Neural cell (in vitro differentiated cells): ENCODE data around the gene ZNF536. TPM values are rescaled to one million over a fixed set of nuclear protein-coding genes. Genes with fewer than 3 reads are reported as not detected.

Experiments used
- H2AFZ ChIP-seq: fragments of 200-600, 300-800 bp; sonication (generic), shearing (Covaris generic); 2 replicates; pipeline ENCODE4 v1.6.0; 2014; ENCODE audit warnings: low read depth, mild to moderate bottlenecking, antibody characterized with exemption, low read length, moderate library complexity
- H3F3A ChIP-seq: fragments of 200-600 bp; shearing (Covaris generic); 2 replicates; pipeline ENCODE4 v1.6.1; 2016; ENCODE audit warnings: mild to moderate bottlenecking, moderate library complexity, mixed read lengths, antibody characterized with exemption, low read length; ENCODE audit not compliant: insufficient read depth, poor library complexity, severe bottlenecking
- H3K27ac ChIP-seq: fragments of 200-600, 300-800 bp; sonication (generic), shearing (Covaris generic); 2 replicates; pipeline ENCODE4 v1.5.1; 2014; ENCODE audit warnings: mild to moderate bottlenecking, low read length, moderate library complexity
- H3K27me3 ChIP-seq: fragments of 300-800, 200-600 bp; sonication (generic), shearing (Covaris generic); 2 replicates; pipeline ENCODE4 v1.6.0; 2014; ENCODE audit warnings: mild to moderate bottlenecking, low read depth, low read length, moderate library complexity; ENCODE audit not compliant: insufficient read depth
- H3K36me3 ChIP-seq: fragments of 300-800, 200-600 bp; sonication (generic), shearing (Covaris generic); 2 replicates; pipeline ENCODE4 v1.5.1; 2014; ENCODE audit warnings: mild to moderate bottlenecking, antibody characterized with exemption, low read length, moderate library complexity; ENCODE audit not compliant: insufficient read depth
- H3K4me2 ChIP-seq: fragments of 300-800, 200-600 bp; sonication (generic), shearing (Covaris generic); 2 replicates; pipeline ENCODE4 v1.6.0; 2014; ENCODE audit warnings: mild to moderate bottlenecking, low read length
- H3K4me3 ChIP-seq: fragments of 300-800, 200-600 bp; sonication (generic), shearing (Covaris generic); 2 replicates; pipeline ENCODE4 v1.5.1; 2014; ENCODE audit warnings: mild to moderate bottlenecking, low read length, moderate library complexity
- H3K79me2 ChIP-seq: fragments of 200-600 bp; shearing (Covaris generic); replicated peaks from 2 replicates; pipeline ENCODE4 v1.6.0; 2014; ENCODE audit warnings: mild to moderate bottlenecking, low read length, moderate library complexity; ENCODE audit not compliant: insufficient read depth
- H3K9ac ChIP-seq: fragments of 300-800, 200-600 bp; sonication (generic), shearing (Covaris generic); 2 replicates; pipeline ENCODE4 v1.6.1; 2016; ENCODE audit warnings: mild to moderate bottlenecking, low read length, mixed read lengths
- H3K9me2 ChIP-seq: fragments of 200-600 bp; shearing (Covaris generic); 2 replicates; pipeline ENCODE4 v1.6.1; 2016; ENCODE audit warnings: mild to moderate bottlenecking, low read length, mixed read lengths; ENCODE audit not compliant: insufficient read depth
- H3K9me3 ChIP-seq: fragments of 200-600, 300-800 bp; sonication (generic), shearing (Covaris generic); 2 replicates; pipeline ENCODE4 v1.6.1; 2016; ENCODE audit warnings: mild to moderate bottlenecking, mixed run types, low read length, moderate library complexity, mixed read lengths
- H4K20me1 ChIP-seq: fragments of 200-600 bp; shearing (Covaris generic); 2 replicates; pipeline ENCODE4 v1.6.1; 2016; ENCODE audit warnings: mild to moderate bottlenecking, mixed run types; ENCODE audit not compliant: insufficient read depth
- EZH2 ChIP-seq: fragments of 200-600, 300-800 bp; shearing (Covaris generic), sonication (generic); IDR thresholded peaks from 2 replicates; pipeline ENCODE4 v1.6.1; 2014; ENCODE audit warnings: antibody characterized with exemption, low read length, borderline replicate concordance, mild to moderate bottlenecking; ENCODE audit not compliant: insufficient read depth, poor library complexity, severe bottlenecking
- MXI1 ChIP-seq: fragments of 450-650 bp; conservative IDR thresholded peaks from 2 replicates; pipeline ENCODE4 v1.6.1; 2014; ENCODE audit warnings: antibody characterized with exemption, mild to moderate bottlenecking; ENCODE audit not compliant: poor library complexity, severe bottlenecking
- POLR2AphosphoS5 ChIP-seq: IDR thresholded peaks from 2 replicates; pipeline ENCODE4 v1.6.1; 2012
- RAD21 ChIP-seq: fragments of 450-650 bp; conservative IDR thresholded peaks from 2 replicates; pipeline ENCODE4 v1.6.1; 2014; ENCODE audit warnings: antibody characterized with exemption, mild to moderate bottlenecking, moderate library complexity
- SMC3 ChIP-seq: fragments of 450-650 bp; conservative IDR thresholded peaks from 2 replicates; pipeline ENCODE4 v1.6.1; 2014; ENCODE audit warnings: antibody characterized with exemption, mild to moderate bottlenecking, moderate library complexity; ENCODE audit not compliant: poor library complexity
- TAF1 ChIP-seq: IDR thresholded peaks from 2 replicates; pipeline ENCODE4 v1.6.1; 2012; ENCODE audit warnings: low read depth
- polyA plus RNA-seq: library from polyadenylated mRNA; depleted of rRNA; stranded (reverse); fragments of >200 nt; gene quantifications from 2 replicates; pipeline ENCODE4 v1.2.3, GENCODE V29; 2014
- TF ChIP-seq, protein P1 (sequence below): IDR thresholded peaks from 2 replicates; pipeline ENCODE4 v1.6.1; 2012; ENCODE audit warnings: borderline replicate concordance
- TF ChIP-seq, protein P2 (sequence below): fragments of 450-650 bp; IDR thresholded peaks from 2 replicates; pipeline ENCODE4 v1.5.1; 2014; ENCODE audit warnings: antibody characterized with exemption, mild to moderate bottlenecking, moderate library complexity; ENCODE audit not compliant: poor library complexity, severe bottlenecking

The ZNF536 gene
- polyA plus RNA-seq, 1 donor from 2014 or later, result 13.9 TPM

DNA sequence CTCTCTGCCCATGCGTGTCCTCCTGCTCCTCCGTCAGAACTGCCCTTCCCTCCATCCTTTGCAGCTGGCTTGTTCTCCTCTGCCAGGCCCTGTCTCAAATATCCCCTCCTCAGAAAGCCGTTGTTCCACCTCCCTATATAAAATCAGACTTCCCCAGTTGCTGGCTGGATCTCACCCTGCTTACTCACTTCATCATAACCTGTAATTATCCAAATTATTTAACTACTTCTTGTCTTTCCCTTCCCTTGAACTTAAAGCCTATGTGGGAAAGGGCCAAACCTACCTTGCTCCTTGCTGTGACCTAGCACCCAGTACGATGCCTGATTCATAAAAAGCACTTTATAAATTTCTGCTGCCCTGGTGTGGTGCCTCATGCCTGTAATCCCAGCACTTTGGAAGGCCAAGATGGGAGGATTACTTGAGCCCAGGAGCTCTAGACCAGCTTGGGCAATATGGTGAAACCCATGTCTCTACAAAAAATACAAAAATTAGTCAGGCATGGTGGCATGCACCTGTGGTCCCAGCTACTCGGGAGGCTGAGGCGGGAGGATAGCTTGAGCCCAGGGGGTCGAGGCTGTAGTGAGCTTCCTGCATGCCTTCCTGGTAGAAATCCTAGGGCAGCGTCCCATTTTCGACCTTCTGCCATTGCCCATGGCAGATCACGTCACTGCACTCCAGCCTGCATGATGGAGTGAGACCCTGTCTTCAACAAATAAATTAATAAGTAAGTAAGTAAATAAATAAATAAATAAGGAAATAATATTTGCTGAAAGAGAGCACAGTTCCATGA, 39.5 kb upstream of the ZNF536 start:
- Histone ChIP-seq H3F3A (no peaks in the 10 kb centered on the region), H3K9me2 (no peaks in the 10 kb centered on the region), H3K4me2 (no peak overlapping the region), H3K27ac (no peak overlapping the region), H3K9me3 (no peaks in the 10 kb centered on the region), H2AFZ (no peak overlapping the region), H3K27me3 (no peaks in the 10 kb centered on the region), H4K20me1 (no peaks in the 10 kb centered on the region), H3K4me3 (no peak overlapping the region), H3K9ac (no peak overlapping the region), H3K79me2 (no peaks in the 10 kb centered on the region), H3K36me3 (no peaks in the 10 kb centered on the region)
- TF ChIP-seq POLR2AphosphoS5, result no peak
- TF ChIP-seq EZH2, result no peak
- no peak for TF ChIP-seq MXI1
- no peak for TF ChIP-seq SMC3
- TF ChIP-seq TAF1, result no peak
- TF ChIP-seq, protein P1, sequence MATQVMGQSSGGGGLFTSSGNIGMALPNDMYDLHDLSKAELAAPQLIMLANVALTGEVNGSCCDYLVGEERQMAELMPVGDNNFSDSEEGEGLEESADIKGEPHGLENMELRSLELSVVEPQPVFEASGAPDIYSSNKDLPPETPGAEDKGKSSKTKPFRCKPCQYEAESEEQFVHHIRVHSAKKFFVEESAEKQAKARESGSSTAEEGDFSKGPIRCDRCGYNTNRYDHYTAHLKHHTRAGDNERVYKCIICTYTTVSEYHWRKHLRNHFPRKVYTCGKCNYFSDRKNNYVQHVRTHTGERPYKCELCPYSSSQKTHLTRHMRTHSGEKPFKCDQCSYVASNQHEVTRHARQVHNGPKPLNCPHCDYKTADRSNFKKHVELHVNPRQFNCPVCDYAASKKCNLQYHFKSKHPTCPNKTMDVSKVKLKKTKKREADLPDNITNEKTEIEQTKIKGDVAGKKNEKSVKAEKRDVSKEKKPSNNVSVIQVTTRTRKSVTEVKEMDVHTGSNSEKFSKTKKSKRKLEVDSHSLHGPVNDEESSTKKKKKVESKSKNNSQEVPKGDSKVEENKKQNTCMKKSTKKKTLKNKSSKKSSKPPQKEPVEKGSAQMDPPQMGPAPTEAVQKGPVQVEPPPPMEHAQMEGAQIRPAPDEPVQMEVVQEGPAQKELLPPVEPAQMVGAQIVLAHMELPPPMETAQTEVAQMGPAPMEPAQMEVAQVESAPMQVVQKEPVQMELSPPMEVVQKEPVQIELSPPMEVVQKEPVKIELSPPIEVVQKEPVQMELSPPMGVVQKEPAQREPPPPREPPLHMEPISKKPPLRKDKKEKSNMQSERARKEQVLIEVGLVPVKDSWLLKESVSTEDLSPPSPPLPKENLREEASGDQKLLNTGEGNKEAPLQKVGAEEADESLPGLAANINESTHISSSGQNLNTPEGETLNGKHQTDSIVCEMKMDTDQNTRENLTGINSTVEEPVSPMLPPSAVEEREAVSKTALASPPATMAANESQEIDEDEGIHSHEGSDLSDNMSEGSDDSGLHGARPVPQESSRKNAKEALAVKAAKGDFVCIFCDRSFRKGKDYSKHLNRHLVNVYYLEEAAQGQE, result no peak

DNA sequence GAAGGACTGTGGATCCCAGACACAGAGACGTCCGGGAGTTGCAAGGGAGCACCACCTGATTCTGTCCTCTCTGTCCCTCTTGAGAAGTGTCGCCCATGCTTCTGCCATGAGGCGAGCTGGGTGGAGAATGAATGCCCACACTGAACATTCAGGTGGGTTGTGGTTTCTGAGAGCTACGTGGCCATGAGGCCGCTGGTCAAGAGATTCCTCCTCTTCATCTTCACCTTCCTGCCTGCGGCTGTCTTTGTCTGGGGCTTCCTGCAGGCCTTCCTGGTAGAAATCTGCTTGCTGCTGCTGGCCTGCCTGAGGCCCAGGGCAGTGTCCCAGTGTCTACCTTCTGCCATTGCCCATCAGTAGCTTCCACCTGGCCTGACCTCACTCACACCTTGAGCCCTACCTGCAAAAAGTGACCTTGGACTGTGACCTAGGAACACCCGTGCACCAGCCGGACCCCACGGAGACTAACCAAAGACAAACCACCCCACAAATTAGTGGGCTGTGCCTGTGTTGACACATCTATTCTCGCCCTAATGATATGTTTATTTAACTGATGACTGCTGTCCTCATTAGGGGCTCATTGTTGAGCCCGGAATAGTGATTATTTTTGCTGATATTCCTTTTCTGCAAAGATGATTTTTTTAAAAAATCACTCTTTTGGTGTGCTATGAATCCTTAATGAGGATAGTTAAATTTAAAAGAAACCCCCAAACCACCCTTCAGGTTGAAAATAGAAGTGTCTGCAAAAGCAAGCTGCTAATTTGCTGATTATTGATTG, 38.7 kb upstream of the ZNF536 start:
- Histone ChIP-seq H3K4me3 (no peak overlapping the region), H3K9me2 (no peaks in the 10 kb centered on the region), H3K36me3 (no peaks in the 10 kb centered on the region), H2AFZ (no peak overlapping the region), H3K27ac (no peak overlapping the region), H4K20me1 (no peaks in the 10 kb centered on the region), H3K79me2 (no peaks in the 10 kb centered on the region), H3K4me2 (no peak overlapping the region), H3K9ac (no peak overlapping the region), H3F3A (no peaks in the 10 kb centered on the region), H3K27me3 (no peaks in the 10 kb centered on the region), H3K9me3 (no peaks in the 10 kb centered on the region)
- TF ChIP-seq, protein P2, sequence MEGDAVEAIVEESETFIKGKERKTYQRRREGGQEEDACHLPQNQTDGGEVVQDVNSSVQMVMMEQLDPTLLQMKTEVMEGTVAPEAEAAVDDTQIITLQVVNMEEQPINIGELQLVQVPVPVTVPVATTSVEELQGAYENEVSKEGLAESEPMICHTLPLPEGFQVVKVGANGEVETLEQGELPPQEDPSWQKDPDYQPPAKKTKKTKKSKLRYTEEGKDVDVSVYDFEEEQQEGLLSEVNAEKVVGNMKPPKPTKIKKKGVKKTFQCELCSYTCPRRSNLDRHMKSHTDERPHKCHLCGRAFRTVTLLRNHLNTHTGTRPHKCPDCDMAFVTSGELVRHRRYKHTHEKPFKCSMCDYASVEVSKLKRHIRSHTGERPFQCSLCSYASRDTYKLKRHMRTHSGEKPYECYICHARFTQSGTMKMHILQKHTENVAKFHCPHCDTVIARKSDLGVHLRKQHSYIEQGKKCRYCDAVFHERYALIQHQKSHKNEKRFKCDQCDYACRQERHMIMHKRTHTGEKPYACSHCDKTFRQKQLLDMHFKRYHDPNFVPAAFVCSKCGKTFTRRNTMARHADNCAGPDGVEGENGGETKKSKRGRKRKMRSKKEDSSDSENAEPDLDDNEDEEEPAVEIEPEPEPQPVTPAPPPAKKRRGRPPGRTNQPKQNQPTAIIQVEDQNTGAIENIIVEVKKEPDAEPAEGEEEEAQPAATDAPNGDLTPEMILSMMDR, result no peak
- TF ChIP-seq POLR2AphosphoS5 (no peak), MXI1 (no peak), RAD21 (no peak)
- TF ChIP-seq, protein P1, result no peak
